Upper lobe of right lung (tissue), 1 donor: ENCODE measurements around the gene ZNF618. TPM values are rescaled to one million over a fixed set of nuclear protein-coding genes. Genes with fewer than 3 reads are reported as not detected.

Experiments
- ATAC-seq: fragments of 200-7000 bp; cut with Tn5 transposase; one replicate; pipeline ENCODE4 v1.9.1; 2020; ENCODE audit warnings: mild to moderate bottlenecking, moderate library complexity
- DNase-seq: peaks from one replicate; pipeline ENCODE4 v3.0.0-alpha.2; 2020
- H3K27ac ChIP-seq: fragments of 200-600 bp; one replicate; pipeline ENCODE4 v1.8.0; 2022
- H3K27me3 ChIP-seq: fragments of 200-600 bp; one replicate; pipeline ENCODE4 v1.8.0; 2022; ENCODE audit warnings: mild to moderate bottlenecking
- H3K36me3 ChIP-seq: fragments of 200-600 bp; one replicate; pipeline ENCODE4 v1.8.0; 2022
- H3K4me1 ChIP-seq: fragments of 200-600 bp; one replicate; pipeline ENCODE4 v1.8.0; 2022
- H3K4me3 ChIP-seq: fragments of 200-600 bp; one replicate; pipeline ENCODE4 v1.8.0; 2022; ENCODE audit warnings: mild to moderate bottlenecking
- H3K9me3 ChIP-seq: fragments of 200-600 bp; one replicate; pipeline ENCODE4 v1.8.0; 2022
- CTCF ChIP-seq: fragments of 200-600 bp; IDR thresholded peaks from one replicate; pipeline ENCODE4 v1.8.0; 2022; ENCODE audit warnings: antibody characterized with exemption
- intact Hi-C: fragments of 100-400 bp; cut with DNase I; formaldehyde crosslinking; loops from one replicate; pipeline ENCODE4 v1.11.0; 2022
- total RNA-seq: library from RNA; stranded (reverse); fragmentation: NEBNext Ultra II Directional; extraction: Animal tissue kit (Norgen Biotek cat#: 25700); gene quantifications from one replicate; pipeline ENCODE4 v1.2.1, GENCODE V29; 2021
- donor health status: DM: no; HTN: yes; CAD: no; lungs with severe emphysema.

Gene ZNF618
- total RNA-seq, 1 donor from 2014 or later = 9.8 TPM

- no peaks in the 10 kb centered on the region for H3K36me3 ChIP-seq
- no peaks in the 10 kb centered on the region for H3K9me3 ChIP-seq
- no peak for TF ChIP-seq CTCF
- no peaks in the 10 kb centered on the region for H3K27me3 ChIP-seq
- intact Hi-C loops = no loop called here
- no peak overlapping the region for H3K4me3 ChIP-seq
- no peak overlapping the region for H3K27ac ChIP-seq
- peaks cover 4% of the 10 kb centered on the region for H3K4me1 ChIP-seq
- ATAC-seq (no peak), DNase-seq (no peak)
Observed at GRCh38 chr9:114006155-114006550, 130.0 kb downstream of the ZNF618 start.

- Histone ChIP-seq H3K4me1 (peaks cover 4% of the 10 kb centered on the region), H3K27ac (no peak overlapping the region)
- ATAC-seq = no peak
Observed at GRCh38 chr9:114006931-114007691, 131.0 kb downstream of the ZNF618 start.

GRCh38 chr9:114007991-114008666 lies 132.0 kb downstream of the ZNF618 start:
- intact Hi-C loops = no loop called here
- peak; percentile 58 for DNase-seq
- ATAC-seq = no peak
- Histone ChIP-seq H3K4me3 (no peak overlapping the region), H3K27me3 (no peaks in the 10 kb centered on the region), H3K27ac (no peak overlapping the region), H3K4me1 (peaks cover 4% of the 10 kb centered on the region), H3K9me3 (no peaks in the 10 kb centered on the region), H3K36me3 (no peaks in the 10 kb centered on the region)
- TF ChIP-seq CTCF = no peak

More at GRCh38 chr9:114006931-114007691, 131.0 kb downstream of the ZNF618 start:
- H3K36me3 ChIP-seq = no peaks in the 10 kb centered on the region
- DNase-seq = peak; percentile 33
- TF ChIP-seq CTCF = no peak
- H3K27me3 ChIP-seq = no peaks in the 10 kb centered on the region
- H3K4me3 ChIP-seq = no peak overlapping the region
- intact Hi-C loops = no loop called here
- no peaks in the 10 kb centered on the region for H3K9me3 ChIP-seq

- DNase-seq = peak; percentile 31
- Histone ChIP-seq H3K9me3 (no peaks in the 10 kb centered on the region), H3K27me3 (no peaks in the 10 kb centered on the region), H3K36me3 (no peaks in the 10 kb centered on the region), H3K4me3 (no peak overlapping the region), H3K4me1 (peaks cover 4% of the 10 kb centered on the region), H3K27ac (no peak overlapping the region)
- TF ChIP-seq CTCF = no peak
- no peak for ATAC-seq
- intact Hi-C loops = no loop called here
Observed at GRCh38 chr9:114008667-114009410, 132.7 kb downstream of the ZNF618 start.

GRCh38 chr9:114011313-114011712 lies 135.2 kb downstream of the ZNF618 start:
- TF ChIP-seq CTCF = no peak
- no peak for DNase-seq
- no peaks in the 10 kb centered on the region for H3K9me3 ChIP-seq
- H3K4me1 ChIP-seq = no peaks in the 10 kb centered on the region
- no peaks in the 10 kb centered on the region for H3K36me3 ChIP-seq
- H3K27ac ChIP-seq = no peak overlapping the region
- H3K27me3 ChIP-seq = no peaks in the 10 kb centered on the region
- H3K4me3 ChIP-seq = no peak overlapping the region
- ATAC-seq = no peak
- intact Hi-C loops = no loop called here
